DOHH2 (cell line): ENCODE data around the gene POLRMT.

Experiments used
- H3F3A ChIP-seq: fragments of 200-600 bp; sonication (generic), shearing (Covaris generic); 2 replicates; pipeline ENCODE4 v1.6.0; 2016; ENCODE audit warnings: antibody characterized with exemption, mild to moderate bottlenecking; ENCODE audit not compliant: control insufficient read depth, insufficient read depth
- H3K27ac ChIP-seq: fragments of 200-600 bp; sonication (generic); 2 replicates; pipeline ENCODE4 v1.5.1; 2014; ENCODE audit warnings: low read depth, mild to moderate bottlenecking, low read length, moderate library complexity
- H3K27me3 ChIP-seq: fragments of 200-600 bp; sonication (generic); 2 replicates; pipeline ENCODE4 v1.6.1; 2014; ENCODE audit warnings: mild to moderate bottlenecking, low read length, mixed read lengths; ENCODE audit not compliant: control insufficient read depth
- H3K36me3 ChIP-seq: fragments of 200-600 bp; sonication (generic); 2 replicates; pipeline ENCODE4 v1.6.1; 2014; ENCODE audit warnings: mild to moderate bottlenecking, low read length, moderate library complexity, mixed read lengths; ENCODE audit not compliant: control insufficient read depth
- H3K4me1 ChIP-seq: fragments of 200-600 bp; sonication (generic); 2 replicates; pipeline ENCODE4 v1.6.1; 2014; ENCODE audit warnings: mild to moderate bottlenecking, low read length, mixed read lengths; ENCODE audit not compliant: control insufficient read depth
- H3K4me2 ChIP-seq: fragments of 200-600 bp; sonication (generic); 2 replicates; pipeline ENCODE4 v1.6.0; 2014; ENCODE audit warnings: mild to moderate bottlenecking, low read length, moderate library complexity
- H3K4me3 ChIP-seq: fragments of 200-600 bp; sonication (generic); 2 replicates; pipeline ENCODE4 v1.5.1; 2014; ENCODE audit warnings: mild to moderate bottlenecking, low read length, mixed read lengths
- H3K79me2 ChIP-seq: fragments of 200-600 bp; sonication (generic); 2 replicates; pipeline ENCODE4 v1.6.1; 2014; ENCODE audit warnings: mild to moderate bottlenecking, low read length, mixed read lengths; ENCODE audit not compliant: control insufficient read depth
- H3K9me2 ChIP-seq: fragments of 200-600 bp; sonication (generic); replicated peaks from 2 replicates; pipeline ENCODE4 v1.6.1; 2014; ENCODE audit warnings: mild to moderate bottlenecking, low read length, mixed read lengths; ENCODE audit not compliant: control insufficient read depth
- H3K9me3 ChIP-seq: fragments of 200-600 bp; sonication (generic); 2 replicates; pipeline ENCODE4 v1.6.1; 2014; ENCODE audit warnings: antibody characterized with exemption, low read length, mixed read lengths; ENCODE audit not compliant: control insufficient read depth, insufficient read depth
- H4K20me1 ChIP-seq: fragments of 200-600 bp; sonication (generic); 2 replicates; pipeline ENCODE4 v1.6.0; 2014; ENCODE audit warnings: low read depth, mild to moderate bottlenecking, antibody characterized with exemption, low read length, moderate library complexity; ENCODE audit not compliant: control insufficient read depth, insufficient read depth
- EZH2phosphoT487 ChIP-seq: fragments of 200-600 bp; sonication (generic); IDR thresholded peaks from 2 replicates; pipeline ENCODE4 v1.6.1; 2017; ENCODE audit warnings: borderline replicate concordance, mild to moderate bottlenecking, antibody characterized with exemption, low read length, moderate library complexity, mixed read lengths
- TF ChIP-seq, protein P1 (sequence below): fragments of 200-600 bp; sonication (generic); IDR thresholded peaks from one replicate; pipeline ENCODE4 v1.5.1; 2014; ENCODE audit warnings: antibody characterized with exemption, mild to moderate bottlenecking, low read depth, low read length; ENCODE audit not compliant: poor library complexity, severe bottlenecking

POLRMT gene

DNA sequence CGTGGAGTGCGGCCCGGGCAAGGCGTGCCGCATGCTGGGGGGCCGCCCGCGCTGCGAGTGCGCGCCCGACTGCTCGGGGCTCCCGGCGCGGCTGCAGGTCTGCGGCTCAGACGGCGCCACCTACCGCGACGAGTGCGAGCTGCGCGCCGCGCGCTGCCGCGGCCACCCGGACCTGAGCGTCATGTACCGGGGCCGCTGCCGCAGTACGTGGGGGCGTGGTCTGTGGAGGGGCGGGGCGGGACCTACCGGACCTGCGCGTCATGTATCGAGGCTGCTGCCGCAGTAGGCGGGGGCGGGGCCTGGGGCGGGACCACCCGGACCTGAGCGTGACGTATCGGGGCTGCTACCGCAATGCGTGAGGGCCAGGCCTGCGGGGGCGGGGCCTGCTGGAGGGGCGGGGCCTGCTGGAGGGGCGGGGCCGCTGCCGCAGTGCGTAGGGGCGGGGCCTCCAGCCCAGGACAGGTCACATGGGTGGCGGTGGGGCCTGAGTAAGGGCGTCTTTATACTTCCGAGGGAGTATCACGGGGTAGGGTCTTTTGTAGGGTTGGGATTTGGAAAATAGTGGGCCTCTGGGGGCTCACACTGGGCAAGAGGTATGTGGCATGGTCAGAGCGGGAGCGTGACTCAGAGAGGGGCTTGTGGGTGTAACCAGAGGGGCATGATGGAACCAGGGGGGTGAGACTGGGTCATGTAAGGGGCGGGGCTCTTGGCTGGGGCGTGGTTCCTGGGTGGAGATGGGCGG lies 47.1 kb upstream of the POLRMT start:
- Histone ChIP-seq H3K4me1 (peaks cover 17% of the 10 kb centered on the region), H3K79me2 (peaks cover 5% of the 10 kb centered on the region; the same call in 1 of the 2 replicates), H3K27me3 (peaks cover 4% of the 10 kb centered on the region), H3F3A (0 out of 2 replicates have a peak, but pooled peaks cover 4% of the 10 kb centered on the region), H3K27ac (peak overlapping the region; percentile 56), H3K4me3 (peak overlapping the region; percentile 91), H4K20me1 (no peaks in the 10 kb centered on the region; the same call in 1 of the 2 replicates), H3K4me2 (peak overlapping the region; percentile 91), H3K9me3 (no peaks in the 10 kb centered on the region), H3K9me2 (no peaks in the 10 kb centered on the region), H3K36me3 (no peaks in the 10 kb centered on the region)
- TF ChIP-seq EZH2phosphoT487: no peak
- TF ChIP-seq, protein P1, sequence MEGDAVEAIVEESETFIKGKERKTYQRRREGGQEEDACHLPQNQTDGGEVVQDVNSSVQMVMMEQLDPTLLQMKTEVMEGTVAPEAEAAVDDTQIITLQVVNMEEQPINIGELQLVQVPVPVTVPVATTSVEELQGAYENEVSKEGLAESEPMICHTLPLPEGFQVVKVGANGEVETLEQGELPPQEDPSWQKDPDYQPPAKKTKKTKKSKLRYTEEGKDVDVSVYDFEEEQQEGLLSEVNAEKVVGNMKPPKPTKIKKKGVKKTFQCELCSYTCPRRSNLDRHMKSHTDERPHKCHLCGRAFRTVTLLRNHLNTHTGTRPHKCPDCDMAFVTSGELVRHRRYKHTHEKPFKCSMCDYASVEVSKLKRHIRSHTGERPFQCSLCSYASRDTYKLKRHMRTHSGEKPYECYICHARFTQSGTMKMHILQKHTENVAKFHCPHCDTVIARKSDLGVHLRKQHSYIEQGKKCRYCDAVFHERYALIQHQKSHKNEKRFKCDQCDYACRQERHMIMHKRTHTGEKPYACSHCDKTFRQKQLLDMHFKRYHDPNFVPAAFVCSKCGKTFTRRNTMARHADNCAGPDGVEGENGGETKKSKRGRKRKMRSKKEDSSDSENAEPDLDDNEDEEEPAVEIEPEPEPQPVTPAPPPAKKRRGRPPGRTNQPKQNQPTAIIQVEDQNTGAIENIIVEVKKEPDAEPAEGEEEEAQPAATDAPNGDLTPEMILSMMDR: peak; percentile 56

DNA sequence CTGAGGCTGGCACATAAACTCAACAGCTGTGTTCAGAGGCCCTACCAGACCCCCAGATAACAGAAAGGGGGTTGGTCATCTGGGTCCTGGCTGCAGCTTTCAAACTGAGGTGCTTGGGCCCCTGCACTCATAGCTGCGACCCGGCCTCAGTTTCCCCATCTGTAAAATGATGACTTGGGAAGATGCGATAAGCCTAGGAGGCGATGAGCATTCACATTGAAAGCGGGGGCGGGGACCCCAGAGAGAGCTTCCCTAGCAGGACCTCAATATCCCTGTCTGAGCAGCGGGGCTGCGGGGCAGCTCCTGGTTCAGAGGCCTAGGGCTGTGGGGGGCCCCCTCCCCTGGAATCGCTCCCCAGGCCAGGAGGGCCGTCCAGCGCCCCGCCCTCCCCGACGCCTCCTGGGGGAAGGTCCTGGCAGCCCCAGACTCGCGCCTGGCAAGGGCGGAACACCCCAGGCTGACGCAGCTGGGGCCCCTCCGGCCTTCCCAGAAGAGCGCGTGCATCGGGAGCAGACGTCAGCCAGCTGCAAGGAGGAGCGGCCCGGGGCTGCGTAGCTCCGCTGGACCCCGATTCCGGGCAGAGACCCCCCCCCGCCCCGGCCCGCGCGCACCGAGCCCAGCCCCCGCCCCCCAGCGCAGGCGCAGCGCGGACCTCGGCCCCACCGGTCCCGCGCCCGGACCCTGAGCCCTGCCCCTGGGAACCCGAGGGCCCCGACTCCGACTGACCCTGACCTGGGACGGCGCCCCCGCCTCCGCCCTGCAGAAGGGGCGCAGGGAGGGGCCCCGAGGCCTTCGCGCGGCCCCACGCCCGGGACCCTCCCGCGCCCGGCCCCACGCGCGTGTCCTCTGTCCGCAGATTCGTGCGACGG lies 46.3 kb upstream of the POLRMT start:
- H3K27me3 ChIP-seq: peaks cover 12% of the 10 kb centered on the region
- H4K20me1 ChIP-seq: no peaks in the 10 kb centered on the region; the same call in 1 of the 2 replicates
- 0 out of 2 replicates have a peak, but pooled peaks cover 4% of the 10 kb centered on the region for H3F3A ChIP-seq
- peak overlapping the region; percentile 91 for H3K4me2 ChIP-seq
- H3K9me3 ChIP-seq: no peaks in the 10 kb centered on the region
- H3K36me3 ChIP-seq: no peaks in the 10 kb centered on the region
- H3K27ac ChIP-seq: peak overlapping the region; percentile 54
- H3K79me2 ChIP-seq: peaks cover 5% of the 10 kb centered on the region; the same call in 1 of the 2 replicates
- peaks cover 17% of the 10 kb centered on the region for H3K4me1 ChIP-seq
- no peak for TF ChIP-seq EZH2phosphoT487
- TF ChIP-seq, protein P1: no peak
- no peaks in the 10 kb centered on the region for H3K9me2 ChIP-seq
- peak overlapping the region; percentile 91 for H3K4me3 ChIP-seq

DNA sequence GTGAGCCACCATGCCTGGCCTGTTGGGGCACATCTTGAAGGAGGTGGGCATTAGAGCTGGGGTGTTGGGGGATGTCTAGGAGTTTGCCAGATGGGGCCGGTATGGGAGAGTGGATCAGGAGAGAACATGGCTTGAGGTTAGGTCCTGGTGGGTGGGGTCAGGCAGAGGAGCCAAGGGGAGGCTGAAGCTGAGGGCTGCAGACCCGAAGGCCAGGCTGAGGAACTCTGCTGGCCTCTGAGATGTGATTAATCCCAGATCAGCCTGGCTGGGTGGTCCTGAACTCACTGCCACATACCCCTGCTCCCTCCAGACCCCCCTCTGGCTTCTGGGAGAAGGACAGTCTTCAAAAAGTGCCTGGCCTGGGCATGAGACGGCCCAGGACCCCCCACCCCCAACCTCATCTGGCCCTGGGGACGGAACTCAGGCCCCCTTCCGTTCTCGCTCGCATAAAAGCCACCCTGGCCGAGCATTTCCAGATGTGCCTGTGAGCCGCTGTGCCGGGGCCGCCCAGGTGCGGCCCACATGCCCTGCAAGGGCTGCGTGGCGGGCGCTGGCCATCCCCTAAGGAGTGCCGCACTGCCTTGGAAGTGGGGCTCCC lies 45.6 kb upstream of the POLRMT start:
- H4K20me1 ChIP-seq: no peaks in the 10 kb centered on the region; the same call in 1 of the 2 replicates
- H3K9me2 ChIP-seq: no peaks in the 10 kb centered on the region
- TF ChIP-seq, protein P1: no peak
- TF ChIP-seq EZH2phosphoT487: no peak
- peak overlapping the region; percentile 91 for H3K4me3 ChIP-seq
- no peaks in the 10 kb centered on the region for H3K36me3 ChIP-seq
- no peak overlapping the region for H3K27ac ChIP-seq
- H3K9me3 ChIP-seq: no peaks in the 10 kb centered on the region
- peaks cover 14% of the 10 kb centered on the region for H3K27me3 ChIP-seq
- H3K4me1 ChIP-seq: peaks cover 17% of the 10 kb centered on the region
- peaks cover 5% of the 10 kb centered on the region; the same call in 1 of the 2 replicates for H3K79me2 ChIP-seq
- H3F3A ChIP-seq: 0 out of 2 replicates have a peak, but pooled peaks cover 4% of the 10 kb centered on the region
- peak overlapping the region; percentile 91 for H3K4me2 ChIP-seq
